ENCODE results near the gene SMAD7.
A peak's percentile ranks its signal among the peaks of the same experiment; 100 is the strongest.

Gene SMAD7

GRCh38 chr18:48949606-48950535 lies 894 bp downstream of the SMAD7 start:
- Histone ChIP-seq H3K79me1 (ENCODE audit: low read length) (no peaks in the 10 kb centered on the region), H3K4me1 (ENCODE audit: control insufficient read depth, low read depth, low read length) (peaks cover 17% of the 10 kb centered on the region), H3K27ac (ENCODE audit: low read depth, low read length) (peak overlapping the region; percentile 100), H3K79me2 (ENCODE audit: control insufficient read depth, insufficient read depth, low read length) (peaks cover 69% of the 10 kb centered on the region), H2BK120ac (ENCODE audit: low read depth, low read length) (peak overlapping the region; percentile 98), H3K36me3 (ENCODE audit: control insufficient read depth, insufficient read depth, low read length) (peaks cover 12% of the 10 kb centered on the region), H3K23ac (ENCODE audit: low read length) (peak overlapping the region; percentile 98), H2BK5ac (ENCODE audit: low read length) (peak overlapping the region; percentile 98), H3K4ac (ENCODE audit: low read depth, low read length) (peak overlapping the region; percentile 94), H3K18ac (ENCODE audit: low read length) (peak overlapping the region; percentile 100), H2AK5ac (ENCODE audit: low read length) (peak overlapping the region; percentile 43), H3K27me3 (ENCODE audit: insufficient read depth, low read length, poor library complexity) (no peaks in the 10 kb centered on the region), H2BK15ac (replicated peaks; ENCODE audit: low read depth) (no peak overlapping the region), H3K4me2 (ENCODE audit: low read length) (peak overlapping the region; percentile 58), H3K4me3 (ENCODE audit: low read length) (peak overlapping the region; percentile 99), H4K8ac (ENCODE audit: low read depth, low read length) (no peak overlapping the region), H3K56ac (ENCODE audit: low read length) (peak overlapping the region; percentile 99), H3K9ac (ENCODE audit: low read length) (peak overlapping the region; percentile 99), H4K5ac (ENCODE audit: low read length) (no peak overlapping the region)
- no CpG with 5 or more reads among the region's 79 CpGs for WGBS (ENCODE audit: extremely low coverage, insufficient coverage, low lambda C conversion rate)
- DNase-seq = peak; percentile 83

GRCh38 chr18:48949050-48949605 lies 1.6 kb downstream of the SMAD7 start:
- H2BK120ac ChIP-seq (ENCODE audit: low read depth, low read length) = no peak overlapping the region
- H4K5ac ChIP-seq (ENCODE audit: low read length) = no peak overlapping the region
- H2BK15ac ChIP-seq (replicated peaks; ENCODE audit: low read depth) = no peak overlapping the region
- peak overlapping the region; percentile 58 for H3K4me2 ChIP-seq (ENCODE audit: low read length)
- no peak overlapping the region for H2AK5ac ChIP-seq (ENCODE audit: low read length)
- peak overlapping the region; percentile 77 for H4K8ac ChIP-seq (ENCODE audit: low read depth, low read length)
- peak overlapping the region; percentile 99 for H3K9ac ChIP-seq (ENCODE audit: low read length)
- WGBS (ENCODE audit: extremely low coverage, insufficient coverage, low lambda C conversion rate) = no CpG with 5 or more reads among the region's 27 CpGs
- H3K79me2 ChIP-seq (ENCODE audit: control insufficient read depth, insufficient read depth, low read length) = peaks cover 77% of the 10 kb centered on the region
- H3K18ac ChIP-seq (ENCODE audit: low read length) = peak overlapping the region; percentile 100
- peak overlapping the region; percentile 93 for H3K23ac ChIP-seq (ENCODE audit: low read length)
- peak overlapping the region; percentile 56 for H3K4ac ChIP-seq (ENCODE audit: low read depth, low read length)
- peaks cover 24% of the 10 kb centered on the region for H3K4me1 ChIP-seq (ENCODE audit: control insufficient read depth, low read depth, low read length)
- no peak for DNase-seq
- H3K79me1 ChIP-seq (ENCODE audit: low read length) = no peaks in the 10 kb centered on the region
- peak overlapping the region; percentile 98 for H2BK5ac ChIP-seq (ENCODE audit: low read length)
- H3K36me3 ChIP-seq (ENCODE audit: control insufficient read depth, insufficient read depth, low read length) = peaks cover 16% of the 10 kb centered on the region
- H3K4me3 ChIP-seq (ENCODE audit: low read length) = peak overlapping the region; percentile 99
- H3K56ac ChIP-seq (ENCODE audit: low read length) = peak overlapping the region; percentile 99
- peak overlapping the region; percentile 100 for H3K27ac ChIP-seq (ENCODE audit: low read depth, low read length)
- no peaks in the 10 kb centered on the region for H3K27me3 ChIP-seq (ENCODE audit: insufficient read depth, low read length, poor library complexity)

- peak overlapping the region; percentile 100 for H3K18ac ChIP-seq (ENCODE audit: low read length)
- no CpG with 5 or more reads among the region's 52 CpGs for WGBS (ENCODE audit: extremely low coverage, insufficient coverage, low lambda C conversion rate)
- peak overlapping the region; percentile 72 for H3K4ac ChIP-seq (ENCODE audit: low read depth, low read length)
- peak overlapping the region; percentile 50 for H2BK120ac ChIP-seq (ENCODE audit: low read depth, low read length)
- no peak overlapping the region for H4K5ac ChIP-seq (ENCODE audit: low read length)
- H3K36me3 ChIP-seq (ENCODE audit: control insufficient read depth, insufficient read depth, low read length) = peaks cover 17% of the 10 kb centered on the region
- H3K4me2 ChIP-seq (ENCODE audit: low read length) = peak overlapping the region; percentile 95
- peak overlapping the region; percentile 99 for H3K56ac ChIP-seq (ENCODE audit: low read length)
- peak overlapping the region; percentile 99 for H3K4me3 ChIP-seq (ENCODE audit: low read length)
- H2BK5ac ChIP-seq (ENCODE audit: low read length) = peak overlapping the region; percentile 89
- H2BK15ac ChIP-seq (replicated peaks; ENCODE audit: low read depth) = no peak overlapping the region
- peak; percentile 95 for DNase-seq
- H3K79me1 ChIP-seq (ENCODE audit: low read length) = no peaks in the 10 kb centered on the region
- H3K23ac ChIP-seq (ENCODE audit: low read length) = peak overlapping the region; percentile 93
- H2AK5ac ChIP-seq (ENCODE audit: low read length) = peak overlapping the region; percentile 22
- no peaks in the 10 kb centered on the region for H3K27me3 ChIP-seq (ENCODE audit: insufficient read depth, low read length, poor library complexity)
- H4K8ac ChIP-seq (ENCODE audit: low read depth, low read length) = peak overlapping the region; percentile 77
- H3K9ac ChIP-seq (ENCODE audit: low read length) = peak overlapping the region; percentile 99
- peak overlapping the region; percentile 100 for H3K27ac ChIP-seq (ENCODE audit: low read depth, low read length)
- peaks cover 84% of the 10 kb centered on the region for H3K79me2 ChIP-seq (ENCODE audit: control insufficient read depth, insufficient read depth, low read length)
- peaks cover 31% of the 10 kb centered on the region for H3K4me1 ChIP-seq (ENCODE audit: control insufficient read depth, low read depth, low read length)
Observed at GRCh38 chr18:48948112-48949049, 2.4 kb downstream of the SMAD7 start.

- H3K27ac ChIP-seq (ENCODE audit: low read depth, low read length) = no peak overlapping the region
- no peak overlapping the region for H4K5ac ChIP-seq (ENCODE audit: low read length)
- H4K8ac ChIP-seq (ENCODE audit: low read depth, low read length) = no peak overlapping the region
- no peak overlapping the region for H2AK5ac ChIP-seq (ENCODE audit: low read length)
- H3K23ac ChIP-seq (ENCODE audit: low read length) = peak overlapping the region; percentile 48
- H3K4me2 ChIP-seq (ENCODE audit: low read length) = peak overlapping the region; percentile 95
- H3K4ac ChIP-seq (ENCODE audit: low read depth, low read length) = peak overlapping the region; percentile 72
- H3K79me2 ChIP-seq (ENCODE audit: control insufficient read depth, insufficient read depth, low read length) = peaks cover 92% of the 10 kb centered on the region
- H2BK5ac ChIP-seq (ENCODE audit: low read length) = no peak overlapping the region
- H3K9ac ChIP-seq (ENCODE audit: low read length) = peak overlapping the region; percentile 99
- WGBS (ENCODE audit: extremely low coverage, insufficient coverage, low lambda C conversion rate) = no CpG with 5 or more reads among the region's 3 CpGs
- H3K4me1 ChIP-seq (ENCODE audit: control insufficient read depth, low read depth, low read length) = peaks cover 39% of the 10 kb centered on the region
- H3K27me3 ChIP-seq (ENCODE audit: insufficient read depth, low read length, poor library complexity) = no peaks in the 10 kb centered on the region
- no peak overlapping the region for H2BK120ac ChIP-seq (ENCODE audit: low read depth, low read length)
- H3K56ac ChIP-seq (ENCODE audit: low read length) = peak overlapping the region; percentile 90
- no peaks in the 10 kb centered on the region for H3K79me1 ChIP-seq (ENCODE audit: low read length)
- peaks cover 19% of the 10 kb centered on the region for H3K36me3 ChIP-seq (ENCODE audit: control insufficient read depth, insufficient read depth, low read length)
- no peak overlapping the region for H2BK15ac ChIP-seq (replicated peaks; ENCODE audit: low read depth)
- peak overlapping the region; percentile 99 for H3K4me3 ChIP-seq (ENCODE audit: low read length)
- no peak for DNase-seq
- peak overlapping the region; percentile 24 for H3K18ac ChIP-seq (ENCODE audit: low read length)
Observed at GRCh38 chr18:48947560-48947959, 3.2 kb downstream of the SMAD7 start.

- Histone ChIP-seq H3K4me1 (ENCODE audit: control insufficient read depth, low read depth, low read length) (peaks cover 43% of the 10 kb centered on the region), H3K56ac (ENCODE audit: low read length) (peak overlapping the region; percentile 90), H3K79me2 (ENCODE audit: control insufficient read depth, insufficient read depth, low read length) (peaks cover 97% of the 10 kb centered on the region), H2AK5ac (ENCODE audit: low read length) (no peak overlapping the region), H2BK5ac (ENCODE audit: low read length) (no peak overlapping the region), H3K27me3 (ENCODE audit: insufficient read depth, low read length, poor library complexity) (no peaks in the 10 kb centered on the region), H4K5ac (ENCODE audit: low read length) (no peak overlapping the region), H3K36me3 (ENCODE audit: control insufficient read depth, insufficient read depth, low read length) (peaks cover 20% of the 10 kb centered on the region), H4K8ac (ENCODE audit: low read depth, low read length) (no peak overlapping the region), H3K79me1 (ENCODE audit: low read length) (no peaks in the 10 kb centered on the region), H3K4me2 (ENCODE audit: low read length) (peak overlapping the region; percentile 95), H2BK120ac (ENCODE audit: low read depth, low read length) (no peak overlapping the region), H3K9ac (ENCODE audit: low read length) (peak overlapping the region; percentile 99), H3K4me3 (ENCODE audit: low read length) (peak overlapping the region; percentile 99), H3K23ac (ENCODE audit: low read length) (peak overlapping the region; percentile 48), H3K18ac (ENCODE audit: low read length) (no peak overlapping the region), H3K27ac (ENCODE audit: low read depth, low read length) (no peak overlapping the region), H2BK15ac (replicated peaks; ENCODE audit: low read depth) (no peak overlapping the region), H3K4ac (ENCODE audit: low read depth, low read length) (no peak overlapping the region)
- DNase-seq = no peak
- WGBS (ENCODE audit: extremely low coverage, insufficient coverage, low lambda C conversion rate) = no CpG with 5 or more reads among the region's 10 CpGs
Observed at GRCh38 chr18:48947092-48947491, 3.7 kb downstream of the SMAD7 start.
